ENCODE results near the gene WBP2. TPM values are rescaled to one million over a fixed set of nuclear protein-coding genes. Genes with fewer than 3 reads are reported as not detected.
A peak's percentile ranks its signal among the peaks of the same experiment; 100 is the strongest.

WBP2 gene
- total RNA-seq, 4 donors from 2014 or later = 63.5 to 79.7 (median 71.0) TPM

GRCh38 chr17:75845058-75845711 lies 9.9 kb downstream of the WBP2 start:
- no peaks in the 10 kb centered on the region for H3K27me3 ChIP-seq
- H3K9me3 ChIP-seq = no peaks in the 10 kb centered on the region
- peak overlapping the region; percentile 36 to 85 (median 80) for H3K27ac ChIP-seq
- WGBS, 2 donors = 39 to 43% methylated on average over 9 to 21 of the region's 21 CpGs
- peak; percentile 59 to 66 for DNase-seq (ENCODE audit: low spot score in 2 of 2)
- TF ChIP-seq, protein P1, sequence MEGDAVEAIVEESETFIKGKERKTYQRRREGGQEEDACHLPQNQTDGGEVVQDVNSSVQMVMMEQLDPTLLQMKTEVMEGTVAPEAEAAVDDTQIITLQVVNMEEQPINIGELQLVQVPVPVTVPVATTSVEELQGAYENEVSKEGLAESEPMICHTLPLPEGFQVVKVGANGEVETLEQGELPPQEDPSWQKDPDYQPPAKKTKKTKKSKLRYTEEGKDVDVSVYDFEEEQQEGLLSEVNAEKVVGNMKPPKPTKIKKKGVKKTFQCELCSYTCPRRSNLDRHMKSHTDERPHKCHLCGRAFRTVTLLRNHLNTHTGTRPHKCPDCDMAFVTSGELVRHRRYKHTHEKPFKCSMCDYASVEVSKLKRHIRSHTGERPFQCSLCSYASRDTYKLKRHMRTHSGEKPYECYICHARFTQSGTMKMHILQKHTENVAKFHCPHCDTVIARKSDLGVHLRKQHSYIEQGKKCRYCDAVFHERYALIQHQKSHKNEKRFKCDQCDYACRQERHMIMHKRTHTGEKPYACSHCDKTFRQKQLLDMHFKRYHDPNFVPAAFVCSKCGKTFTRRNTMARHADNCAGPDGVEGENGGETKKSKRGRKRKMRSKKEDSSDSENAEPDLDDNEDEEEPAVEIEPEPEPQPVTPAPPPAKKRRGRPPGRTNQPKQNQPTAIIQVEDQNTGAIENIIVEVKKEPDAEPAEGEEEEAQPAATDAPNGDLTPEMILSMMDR (IDR thresholded peaks at IDR 0.05) = peak; percentile 73 to 89 (median 83)
- TF ChIP-seq EP300 (IDR thresholded peaks at IDR 0.05) (peak in 1 of 2 donors; percentile 32), POLR2A (IDR thresholded peaks at IDR 0.05) (no peak)
- no peak overlapping the region for H3K4me3 ChIP-seq
- H3K36me3 ChIP-seq = peaks cover 0 to 81% (median 39%) of the 10 kb centered on the region in 3 donors
- peaks cover 0 to 59% (median 19%) of the 10 kb centered on the region in 4 donors for H3K4me1 ChIP-seq

- DNase-seq (ENCODE audit: low spot score in 2 of 2) = no peak
- Histone ChIP-seq H3K4me1 (peaks cover 0 to 54% (median 19%) of the 10 kb centered on the region in 4 donors), H3K27ac (peak overlapping the region; percentile 36 to 85 (median 80)), H3K27me3 (no peaks in the 10 kb centered on the region), H3K4me3 (peak overlapping the region in 3 of 4 donors; percentile 15 to 36 (median 32)), H3K9me3 (no peaks in the 10 kb centered on the region), H3K36me3 (peaks cover 0 to 81% (median 33%) of the 10 kb centered on the region in 3 donors)
- TF ChIP-seq POLR2A (IDR thresholded peaks at IDR 0.05) (no peak), EP300 (IDR thresholded peaks at IDR 0.05) (no peak)
- TF ChIP-seq, protein P1 (IDR thresholded peaks at IDR 0.05) = no peak
- WGBS, 2 donors = 48 to 53% methylated on average over 8 to 14 of the region's 14 CpGs
Observed at GRCh38 chr17:75844530-75845057, 10.5 kb downstream of the WBP2 start.

DNA sequence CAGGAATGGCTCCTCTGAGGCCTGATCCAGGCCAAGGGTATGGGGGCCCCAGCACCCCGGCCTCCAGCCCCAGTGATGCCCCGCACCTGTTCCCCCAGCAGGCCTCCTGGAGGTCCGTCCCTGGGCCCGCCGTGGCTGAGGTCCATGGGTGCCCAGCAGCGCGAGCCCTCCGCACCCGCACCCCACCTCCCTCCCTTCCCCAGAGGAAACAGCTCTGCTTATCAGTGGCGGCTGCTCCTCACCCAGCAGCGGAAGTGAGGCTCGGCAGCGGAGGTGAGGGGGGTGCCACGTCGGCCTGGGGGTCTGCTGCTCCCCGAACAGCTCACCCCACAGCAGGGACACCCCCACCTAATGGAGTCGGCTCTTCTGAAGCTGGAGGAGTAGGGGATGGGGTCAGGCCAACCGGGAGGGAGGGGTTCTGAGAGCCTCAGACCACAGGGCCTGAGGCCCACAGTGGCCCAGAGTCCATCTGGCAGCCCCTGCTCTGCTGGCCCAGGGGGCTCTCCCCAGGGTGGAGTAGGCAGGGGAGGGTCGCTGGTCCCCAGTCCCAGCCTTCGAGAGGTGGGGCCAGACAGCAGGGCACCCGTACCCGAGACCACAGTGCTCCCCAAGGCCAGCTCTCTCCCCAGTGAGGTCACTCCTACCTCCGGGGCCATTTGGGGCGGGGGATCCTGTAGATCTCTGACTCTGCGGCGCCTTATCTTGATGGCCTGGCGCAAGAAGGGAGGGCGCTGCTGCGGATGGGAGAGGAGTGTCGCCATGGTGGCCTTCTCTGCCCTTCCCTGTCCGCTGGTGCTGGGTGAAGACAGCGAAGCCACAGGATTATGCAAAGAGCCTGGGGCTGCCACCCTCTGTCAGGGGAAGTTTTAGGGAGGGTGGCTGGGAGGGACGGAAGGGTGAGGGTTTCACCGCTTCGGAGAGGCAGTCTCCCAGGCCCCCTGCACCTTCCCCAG lies 11.3 kb downstream of the WBP2 start, which contains the start of gene UNC13D:
Gene UNC13D (minus strand): TSS at position 828 of the 953 bp plus-strand sequence. CDS start 67 bp downstream, at position 761.
- Histone ChIP-seq H3K4me1 (peaks cover 0 to 47% (median 19%) of the 10 kb centered on the region in 4 donors), H3K9me3 (no peaks in the 10 kb centered on the region), H3K27ac (peak within 1 kb of the TSS; percentile 36 to 85 (median 80)), H3K4me3 (peak within 1 kb of the TSS in 3 of 4 donors; percentile 15 to 36 (median 32)), H3K27me3 (no peaks in the 10 kb centered on the region), H3K36me3 (peaks cover 0 to 81% (median 25%) of the 10 kb centered on the region in 3 donors)
- DNase-seq (ENCODE audit: low spot score in 2 of 2) = no peak
- no peak for TF ChIP-seq EP300 (IDR thresholded peaks at IDR 0.05)
- TF ChIP-seq, protein P1 (IDR thresholded peaks at IDR 0.05) = no peak
- no peak for TF ChIP-seq POLR2A (IDR thresholded peaks at IDR 0.05)
- WGBS, 2 donors = 74 to 75% methylated on average over 18 to 32 of the region's 35 CpGs

DNA sequence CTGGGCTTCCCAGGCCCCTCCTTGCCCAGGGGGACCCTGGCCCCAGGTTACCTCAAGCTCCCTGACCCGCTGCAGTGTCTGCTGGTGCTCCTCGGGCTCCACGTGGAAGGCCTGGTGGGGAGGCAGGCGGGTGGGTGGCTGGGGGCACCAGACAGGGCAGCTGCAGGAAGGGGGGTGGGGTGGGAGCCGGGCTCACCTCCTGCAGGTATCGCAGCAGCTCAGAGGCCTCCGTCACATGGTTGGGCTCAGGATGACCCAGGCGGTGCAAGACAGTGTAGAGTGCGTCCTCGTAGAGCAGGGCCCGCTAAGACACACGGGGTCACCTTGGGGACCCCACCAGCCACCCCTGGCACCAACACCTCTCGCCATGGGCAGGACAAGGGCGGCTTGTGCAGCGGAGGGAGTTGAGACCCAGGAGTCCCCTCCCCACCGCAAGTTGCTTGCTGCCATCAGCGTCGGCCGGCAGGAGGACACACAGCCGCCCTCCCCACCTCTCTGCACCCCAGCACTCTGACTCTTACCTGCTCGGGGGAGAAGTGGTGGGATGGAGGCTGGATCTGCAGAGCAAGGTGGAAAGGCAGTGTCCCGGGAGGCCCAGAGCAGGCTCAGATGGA lies 12.1 kb downstream of the WBP2 start:
- Histone ChIP-seq H3K4me3 (peak overlapping the region in 2 of 4 donors; percentile 32 to 36), H3K27ac (peak overlapping the region in 1 of 4 donors; percentile 81), H3K9me3 (no peaks in the 10 kb centered on the region), H3K27me3 (no peaks in the 10 kb centered on the region), H3K4me1 (peaks cover 0 to 39% (median 19%) of the 10 kb centered on the region in 4 donors), H3K36me3 (peaks cover 0 to 81% (median 20%) of the 10 kb centered on the region in 3 donors)
- TF ChIP-seq POLR2A (IDR thresholded peaks at IDR 0.05) (no peak), EP300 (IDR thresholded peaks at IDR 0.05) (no peak)
- TF ChIP-seq, protein P1 (IDR thresholded peaks at IDR 0.05) = no peak
- 72 to 83% methylated on average over 11 to 18 of the region's 22 CpGs for WGBS, 2 donors
- no peak for DNase-seq (ENCODE audit: low spot score in 2 of 2)
